CD8-positive, alpha-beta memory T cell (primary cell): Measurements from ENCODE around the gene GIPC2. TPM values are rescaled to one million over a fixed set of nuclear protein-coding genes. Genes with fewer than 3 reads are reported as not detected.
"Not testable (repeated sequence)": the region's sequence is repeated elsewhere in the genome, so short reads cannot be mapped to it uniquely, and the experiment has no call there.

Experiments used
- CTCF ChIA-PET: fragments of 350-600 bp; sonication (Branson Sonifier 250); formaldehyde crosslinking; loops from one replicate; lab custom pipeline; 2021; ENCODE audit warnings: antibody characterized with exemption; lab: Charles Lee
- POLR2A ChIA-PET: fragments of 350-600 bp; sonication (Branson Sonifier 250); formaldehyde crosslinking; loops from one replicate; lab custom pipeline; 2021; ENCODE audit warnings: antibody characterized with exemption; lab: Charles Lee
- DNase-seq, 5 donors: peaks; one replicate each; pipeline versions ENCODE4 v3.0.0 to v3.0.0-alpha.2; 2020 to 2022; ENCODE audit warnings: mixed read lengths in 1 of 5
- H3K27ac ChIP-seq: one replicate; pipeline ENCODE4 v1.7.0; 2013; ENCODE audit warnings: low read depth, mild to moderate bottlenecking, low read length, moderate library complexity
- H3K27me3 ChIP-seq: 2 replicates; pipeline ENCODE4 v1.7.0; 2013; ENCODE audit warnings: low read length, mild to moderate bottlenecking; ENCODE audit not compliant: insufficient read depth, poor library complexity, severe bottlenecking
- H3K36me3 ChIP-seq: 2 replicates; pipeline ENCODE4 v1.7.0; 2013; ENCODE audit warnings: mild to moderate bottlenecking, low read length, moderate library complexity; ENCODE audit not compliant: insufficient read depth
- H3K4me1 ChIP-seq: 2 replicates; pipeline ENCODE4 v1.7.0; 2013; ENCODE audit warnings: mild to moderate bottlenecking, low read length, moderate library complexity; ENCODE audit not compliant: insufficient read depth
- H3K4me3 ChIP-seq: 2 replicates; pipeline ENCODE4 v1.7.0; 2013; ENCODE audit warnings: mild to moderate bottlenecking, low read length
- H3K9me3 ChIP-seq: 2 replicates; pipeline ENCODE4 v1.7.0; 2013; ENCODE audit warnings: mild to moderate bottlenecking, low read length
- H3K27ac Mint-ChIP-seq, 8 donors: one replicate each; pipeline ENCODE4 v1.8.0; 2020 to 2021; ENCODE audit warnings: mixed read lengths in 8 of 8, mild to moderate bottlenecking in 6 of 8, inconsistent platforms in 3 of 8, moderate library complexity in 3 of 8
- H3K27me3 Mint-ChIP-seq, 2 donors: one replicate each; pipeline ENCODE4 v1.8.0; 2020 to 2021; ENCODE audit warnings: mixed read lengths in 2 of 2, mild to moderate bottlenecking in 1 of 2, moderate library complexity in 1 of 2
- H3K36me3 Mint-ChIP-seq, 3 donors: one replicate each; pipeline ENCODE4 v1.8.0; 2020 to 2021; ENCODE audit warnings: mixed read lengths in 3 of 3, inconsistent platforms in 1 of 3, mild to moderate bottlenecking in 1 of 3
- H3K4me1 Mint-ChIP-seq, 3 donors: one replicate each; pipeline ENCODE4 v1.8.0; 2020 to 2021; ENCODE audit warnings: mixed read lengths in 3 of 3, inconsistent platforms in 1 of 3, mild to moderate bottlenecking in 1 of 3
- H3K4me3 Mint-ChIP-seq, 7 donors: one replicate each; pipeline ENCODE4 v1.8.0; 2020 to 2021; ENCODE audit warnings: mixed read lengths in 7 of 7, mild to moderate bottlenecking in 6 of 7, moderate library complexity in 4 of 7, inconsistent platforms in 2 of 7
- H3K9me3 Mint-ChIP-seq, 5 donors: one replicate each; pipeline ENCODE4 v1.8.0; 2020 to 2022; ENCODE audit warnings: mixed read lengths in 5 of 5, mild to moderate bottlenecking in 3 of 5, moderate library complexity in 2 of 5, inconsistent platforms in 1 of 5
- polyA plus RNA-seq: library from polyadenylated mRNA; unstranded; fragments of 300-500 nt; fragmentation: Illumina TruSeq; gene quantifications from one replicate; pipeline ENCODE4 v1.2.3, GENCODE V29; 2021
- total RNA-seq, 2 experiments: library from RNA; stranded (reverse); gene quantifications; one replicate each; pipeline ENCODE4 v1.2.3, GENCODE V29; 2021

Gene GIPC2, protein sequence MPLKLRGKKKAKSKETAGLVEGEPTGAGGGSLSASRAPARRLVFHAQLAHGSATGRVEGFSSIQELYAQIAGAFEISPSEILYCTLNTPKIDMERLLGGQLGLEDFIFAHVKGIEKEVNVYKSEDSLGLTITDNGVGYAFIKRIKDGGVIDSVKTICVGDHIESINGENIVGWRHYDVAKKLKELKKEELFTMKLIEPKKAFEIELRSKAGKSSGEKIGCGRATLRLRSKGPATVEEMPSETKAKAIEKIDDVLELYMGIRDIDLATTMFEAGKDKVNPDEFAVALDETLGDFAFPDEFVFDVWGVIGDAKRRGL
- total RNA-seq (under 1 TPM; 0.24 to 0.35 TPM), polyA plus RNA-seq (0.40 TPM)

DNA sequence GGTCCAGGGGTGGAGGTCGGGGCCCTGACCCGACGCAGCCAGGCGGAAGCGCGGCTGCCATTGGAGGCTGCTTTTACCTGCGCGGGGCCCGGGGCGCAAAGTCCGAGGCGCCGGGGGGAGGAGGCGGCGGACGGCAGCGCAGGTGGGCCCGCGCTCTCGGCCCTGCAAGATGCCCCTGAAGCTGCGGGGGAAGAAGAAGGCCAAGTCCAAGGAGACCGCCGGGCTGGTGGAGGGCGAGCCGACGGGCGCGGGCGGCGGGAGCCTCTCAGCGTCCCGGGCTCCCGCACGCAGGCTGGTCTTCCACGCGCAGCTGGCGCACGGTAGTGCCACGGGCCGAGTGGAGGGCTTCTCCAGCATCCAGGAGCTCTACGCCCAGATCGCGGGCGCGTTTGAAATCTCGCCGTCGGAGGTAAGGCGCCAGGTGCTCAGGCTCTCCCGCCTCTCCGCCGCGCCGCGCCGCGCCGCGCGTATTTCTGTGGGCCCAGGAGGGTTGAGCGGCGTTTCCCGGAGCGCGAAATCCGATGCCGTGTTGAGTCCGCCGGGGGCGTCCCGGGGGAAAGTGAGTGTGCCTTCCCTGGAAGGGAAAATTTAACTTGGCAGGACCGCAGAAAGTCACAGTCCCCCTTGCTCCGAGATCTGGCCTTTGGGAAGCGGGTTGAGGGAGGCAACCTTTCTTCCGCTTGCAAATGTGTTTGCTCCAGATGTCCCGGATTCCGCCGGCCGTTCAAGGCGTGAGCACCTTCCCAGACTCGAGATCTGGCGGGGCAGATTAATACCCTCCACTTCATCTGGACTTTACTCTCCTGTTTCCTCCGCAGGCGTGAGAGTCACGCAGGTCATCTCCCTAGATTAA, at the start of gene GIPC2:
Gene GIPC2, plus strand, starts transcription at position 41 of the 853 bp plus-strand sequence. Its CDS starts 129 bp downstream, at position 170.
- Histone ChIP-seq H3K27me3 (peaks cover 18% of the 10 kb centered on the region), H3K4me1 (peaks cover 7% of the 10 kb centered on the region), H3K4me3 (peak within 1 kb of the TSS; percentile 47), H3K27ac (no peak within 1 kb of the TSS), H3K9me3 (no peaks in the 10 kb centered on the region), H3K36me3 (no peaks in the 10 kb centered on the region)
- POLR2A ChIA-PET = interaction anchor here (0.7 kb wide), 1 partner anchor 68 kb away, joined by 3 read pairs; the partner anchor contains the start of gene FUBP1
- Mint-ChIP-seq H3K4me1 (peaks cover 17 to 25% (median 18%) of the 10 kb centered on the region in 3 donors), H3K36me3 (peaks cover 0 to 3% (median 0%) of the 10 kb centered on the region in 3 donors), H3K9me3 (no peaks in the 10 kb centered on the region), H3K27ac (peak within 1 kb of the TSS in 2 of 8 donors; percentile 11 to 83), H3K4me3 (peak within 1 kb of the TSS; percentile 65 to 86 (median 80)), H3K27me3 (peaks cover 25 to 44% of the 10 kb centered on the region in 2 donors)
- peak in 3 of 5 donors; percentile 7 to 45 (median 21) for DNase-seq
- CTCF ChIA-PET = interaction anchor here (1.2 kb wide), 1 partner anchor 68 kb away, joined by 3 read pairs; the partner anchor contains the start of gene FUBP1

DNA sequence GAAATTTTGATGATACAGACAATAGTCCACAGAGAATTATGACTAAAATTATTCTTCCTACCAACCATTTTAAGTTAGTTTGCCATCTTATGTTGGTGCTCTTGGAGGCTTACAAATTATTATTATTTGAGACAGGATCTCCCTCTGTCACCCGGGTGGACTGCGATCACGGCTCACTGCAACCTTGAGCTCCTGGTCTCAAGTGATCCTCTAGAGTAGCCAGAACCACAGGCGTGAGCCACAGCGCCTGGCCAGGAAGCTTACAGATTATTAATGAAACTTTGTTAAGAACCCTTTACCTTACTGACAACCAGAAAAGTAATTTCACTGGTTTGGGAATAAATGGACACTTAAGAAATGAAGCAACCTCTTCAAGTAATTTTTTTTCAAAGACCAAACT, 49.0 kb upstream of the GIPC2 start:
- Histone ChIP-seq H3K27ac (no peak overlapping the region), H3K27me3 (no peaks in the 10 kb centered on the region), H3K9me3 (no peaks in the 10 kb centered on the region), H3K4me1 (no peaks in the 10 kb centered on the region), H3K36me3 (no peaks in the 10 kb centered on the region), H3K4me3 (no peak overlapping the region)
- Mint-ChIP-seq H3K27me3 (no peaks in the 10 kb centered on the region), H3K4me3 (no peak overlapping the region), H3K9me3 (no peaks in the 10 kb centered on the region), H3K27ac (no peak overlapping the region), H3K36me3 (peaks cover 0 to 14% (median 1%) of the 10 kb centered on the region in 3 donors), H3K4me1 (peaks cover 0 to 3% (median 0%) of the 10 kb centered on the region in 3 donors)
- DNase-seq = no peak
- CTCF ChIA-PET = no interaction called here
- POLR2A ChIA-PET = interaction anchor here (1.2 kb wide), 1 partner anchor 20 kb away, joined by 3 read pairs; no protein-coding TSS in a partner anchor

DNA sequence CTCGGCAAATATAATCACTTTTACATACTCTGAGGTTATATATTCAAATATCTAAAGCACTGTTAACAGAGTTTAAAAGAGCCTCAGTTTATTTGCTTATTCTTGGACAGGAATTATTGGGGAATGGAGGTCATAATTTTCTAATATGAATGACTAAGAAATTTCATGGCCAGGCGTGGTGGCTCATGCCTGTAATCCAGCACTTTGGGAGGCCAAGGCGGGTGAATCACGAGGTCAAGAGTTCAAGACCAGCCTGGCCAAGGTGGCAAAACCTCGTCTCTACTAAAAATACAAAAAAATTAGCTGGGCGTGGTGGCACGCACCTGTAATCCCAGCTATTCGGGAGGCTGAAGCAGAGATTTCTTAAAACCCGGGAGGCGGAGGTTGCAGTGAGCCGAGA, 45.2 kb upstream of the GIPC2 start:
- POLR2A ChIA-PET = not testable (repeated sequence)

DNA sequence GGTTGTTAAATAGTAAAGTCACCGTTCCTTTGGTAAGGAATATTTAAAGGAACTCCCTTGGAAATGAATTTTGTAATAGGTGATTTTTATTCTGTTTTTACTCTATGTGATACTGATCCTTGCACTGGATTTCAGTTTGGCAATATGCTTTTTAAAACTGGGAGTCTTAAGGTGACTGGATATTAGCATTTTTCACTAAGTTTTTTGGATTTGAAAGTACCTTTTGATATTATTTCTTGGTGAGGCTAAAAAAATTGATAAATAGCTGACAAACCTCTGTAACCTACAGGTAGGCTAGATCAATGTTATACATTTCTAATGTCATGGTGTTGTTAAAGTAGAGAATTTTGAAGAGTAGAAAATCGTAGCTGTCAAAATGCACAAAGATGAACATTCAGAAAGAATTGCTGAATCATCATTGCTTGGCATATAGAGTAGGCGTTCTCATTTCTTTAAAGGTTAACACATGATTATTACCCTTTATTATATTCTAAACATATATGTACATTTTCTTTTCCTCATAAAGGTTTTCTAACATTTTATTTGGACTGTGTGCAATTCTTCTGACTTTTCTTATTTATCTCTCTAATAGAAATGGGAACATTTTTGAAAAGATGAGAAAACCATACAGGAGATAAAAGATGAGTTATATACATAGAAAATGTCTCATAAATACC, 42.6 kb upstream of the GIPC2 start:
- CTCF ChIA-PET = interaction anchor here (3.9 kb wide), 1 partner anchor 25 kb away, joined by 27 read pairs; the partner anchor contains the start of gene FUBP1
- peaks cover 0 to 3% of the 10 kb centered on the region in 2 donors for H3K27me3 Mint-ChIP-seq
- H3K36me3 ChIP-seq = no peaks in the 10 kb centered on the region
- H3K4me3 Mint-ChIP-seq = peak overlapping the region; percentile 14 to 93 (median 63)
- H3K9me3 Mint-ChIP-seq = peaks cover 0 to 2% (median 0%) of the 10 kb centered on the region in 5 donors
- peaks cover 0 to 8% (median 0%) of the 10 kb centered on the region in 3 donors for H3K36me3 Mint-ChIP-seq
- no peak overlapping the region for H3K4me3 ChIP-seq
- H3K9me3 ChIP-seq = no peaks in the 10 kb centered on the region
- DNase-seq = no peak
- peak overlapping the region; percentile 92 for H3K27ac ChIP-seq
- peak overlapping the region; percentile 36 to 99 (median 68) for H3K27ac Mint-ChIP-seq
- POLR2A ChIA-PET = interaction anchor here (0.6 to 5.8 kb wide), 2 partner anchors 24 to 31 kb away, joined by 4 to 102 read pairs; partner anchors contain the start of gene FUBP1
- peaks cover 17% of the 10 kb centered on the region for H3K4me1 ChIP-seq
- H3K4me1 Mint-ChIP-seq = peaks cover 21 to 54% (median 49%) of the 10 kb centered on the region in 3 donors
- no peaks in the 10 kb centered on the region for H3K27me3 ChIP-seq

More for the DNA sequence above, 45.2 kb upstream of the GIPC2 start:
- H3K27me3 Mint-ChIP-seq, CTCF ChIA-PET, H3K9me3 Mint-ChIP-seq, H3K4me3 Mint-ChIP-seq, H3K36me3 ChIP-seq, DNase-seq, H3K4me3 ChIP-seq, H3K27ac ChIP-seq, H3K4me1 ChIP-seq, H3K9me3 ChIP-seq, H3K27me3 ChIP-seq: not testable (repeated sequence)
- peak overlapping the region in 1 of 8 donors; percentile 30 for H3K27ac Mint-ChIP-seq
- H3K36me3 Mint-ChIP-seq = peaks cover 0 to 12% (median 1%) of the 10 kb centered on the region in 3 donors
- peaks cover 9 to 30% (median 22%) of the 10 kb centered on the region in 3 donors for H3K4me1 Mint-ChIP-seq

DNA sequence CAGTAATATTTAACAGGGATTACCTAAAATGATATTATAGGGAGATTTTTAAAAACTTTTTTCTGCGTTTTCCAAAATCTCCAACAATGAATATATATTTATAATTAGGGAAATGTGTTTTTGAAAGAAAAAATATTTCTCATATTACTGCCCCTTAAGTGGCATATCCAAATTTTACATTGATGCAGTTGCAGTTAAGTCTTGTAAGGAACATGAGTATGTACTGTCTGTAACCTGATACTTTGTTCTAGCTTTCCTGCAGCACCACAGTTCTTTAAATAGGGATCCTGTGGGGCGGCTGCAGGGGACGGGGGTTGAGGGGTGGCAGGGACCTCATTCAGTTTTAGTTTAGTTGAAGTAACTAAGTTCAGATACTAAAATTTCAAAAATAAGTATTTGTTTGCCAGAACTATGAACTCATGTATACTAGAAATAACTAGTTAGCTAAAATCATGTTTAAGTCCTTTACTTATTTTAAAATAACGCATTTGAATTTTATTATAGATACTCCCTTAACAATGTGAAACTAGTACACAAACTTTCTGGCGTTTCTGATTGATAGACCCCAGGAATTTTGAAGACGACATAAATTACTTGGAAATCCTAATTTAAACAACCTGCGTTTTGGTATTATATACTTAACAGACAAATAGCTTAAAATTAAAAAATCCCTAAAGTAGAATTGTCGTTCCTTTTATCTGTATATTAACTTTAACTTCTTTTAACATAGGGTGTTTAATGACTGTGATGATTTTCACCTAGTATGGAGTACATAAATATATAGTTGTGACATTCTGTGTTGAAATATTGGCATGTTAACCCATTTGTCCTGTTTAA, 41.7 kb upstream of the GIPC2 start:
- Histone ChIP-seq H3K4me3 (peak overlapping the region; percentile 89), H3K9me3 (no peaks in the 10 kb centered on the region), H3K4me1 (peaks cover 17% of the 10 kb centered on the region), H3K36me3 (no peaks in the 10 kb centered on the region), H3K27ac (peak overlapping the region; percentile 92), H3K27me3 (no peaks in the 10 kb centered on the region)
- Mint-ChIP-seq H3K36me3 (peaks cover 0 to 8% (median 0%) of the 10 kb centered on the region in 3 donors), H3K4me1 (peaks cover 24 to 60% (median 54%) of the 10 kb centered on the region in 3 donors), H3K27me3 (peaks cover 0 to 3% of the 10 kb centered on the region in 2 donors), H3K4me3 (peak overlapping the region; percentile 86 to 93 (median 90)), H3K27ac (peak overlapping the region; percentile 93 to 99 (median 98)), H3K9me3 (peaks cover 0 to 2% (median 0%) of the 10 kb centered on the region in 5 donors)
- POLR2A ChIA-PET = interaction anchor here (0.6 to 5.8 kb wide), 5 partner anchors 10 to 321 kb away, joined by 3 to 102 read pairs (median 4); partner anchors contain the start of genes FUBP1 and ZZZ3
- DNase-seq = peak in 3 of 5 donors; percentile 17 to 58 (median 34)
- CTCF ChIA-PET = interaction anchor here (0.8 to 3.9 kb wide), 8 partner anchors 9 to 110 kb away, joined by 3 to 27 read pairs (median 4); partner anchors contain the start of gene FUBP1

DNA sequence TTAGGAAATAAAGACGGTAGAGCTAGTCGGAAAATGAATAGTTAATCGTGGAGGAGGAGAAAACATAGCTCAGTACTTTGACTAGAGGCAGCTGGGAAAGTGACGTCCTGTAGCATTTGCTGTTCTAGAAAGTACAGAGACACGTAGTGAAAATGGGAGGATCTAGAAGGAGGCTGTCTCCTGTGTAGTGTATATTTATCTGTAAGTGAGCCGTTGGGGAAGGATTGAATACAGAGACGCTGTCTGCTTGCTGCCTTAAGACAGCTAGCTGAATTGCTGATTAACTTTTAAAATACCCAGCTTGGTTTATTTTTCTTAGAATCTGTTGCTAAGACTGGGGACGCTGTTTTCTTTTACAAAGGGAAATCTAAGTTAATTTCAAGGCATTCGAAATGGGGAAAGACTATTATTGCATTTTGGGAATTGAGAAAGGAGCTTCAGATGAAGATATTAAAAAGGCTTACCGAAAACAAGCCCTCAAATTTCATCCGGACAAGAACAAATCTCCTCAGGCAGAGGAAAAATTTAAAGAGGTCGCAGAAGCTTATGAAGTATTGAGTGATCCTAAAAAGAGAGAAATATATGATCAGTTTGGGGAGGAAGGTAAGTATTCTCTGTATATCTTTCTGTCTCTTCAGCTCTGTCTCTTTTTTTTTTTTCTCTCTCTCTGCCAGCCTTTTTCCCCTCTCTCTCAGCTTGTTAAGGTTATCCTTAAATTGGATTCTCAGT, 40.9 kb upstream of the GIPC2 start, which contains the start of gene DNAJB4:
Gene DNAJB4, plus strand, starts transcription at position 221 of the 729 bp plus-strand sequence. Its CDS starts 172 bp downstream, at position 393.
- no peaks in the 10 kb centered on the region for H3K9me3 ChIP-seq
- CTCF ChIA-PET = interaction anchor here (0.8 to 3.9 kb wide), 8 partner anchors 9 to 109 kb away, joined by 3 to 27 read pairs (median 4); partner anchors contain the start of gene FUBP1
- H3K36me3 ChIP-seq = no peaks in the 10 kb centered on the region
- peaks cover 25 to 65% (median 61%) of the 10 kb centered on the region in 3 donors for H3K4me1 Mint-ChIP-seq
- H3K27ac ChIP-seq = peak within 1 kb of the TSS; percentile 92
- POLR2A ChIA-PET = interaction anchor here (0.6 to 5.8 kb wide), 5 partner anchors 10 to 322 kb away, joined by 3 to 102 read pairs (median 3); partner anchors contain the start of genes FUBP1 and ZZZ3
- H3K27ac Mint-ChIP-seq = peak within 1 kb of the TSS; percentile 93 to 99 (median 98)
- H3K9me3 Mint-ChIP-seq = peaks cover 0 to 2% (median 0%) of the 10 kb centered on the region in 5 donors
- peak within 1 kb of the TSS; percentile 86 to 93 (median 90) for H3K4me3 Mint-ChIP-seq
- H3K4me1 ChIP-seq = peaks cover 17% of the 10 kb centered on the region
- H3K27me3 ChIP-seq = no peaks in the 10 kb centered on the region
- H3K36me3 Mint-ChIP-seq = peaks cover 0 to 8% (median 0%) of the 10 kb centered on the region in 3 donors
- peak; percentile 29 to 83 (median 80) for DNase-seq
- peaks cover 0 to 3% of the 10 kb centered on the region in 2 donors for H3K27me3 Mint-ChIP-seq
- peak within 1 kb of the TSS; percentile 89 for H3K4me3 ChIP-seq
